Measurements from ENCODE around the gene NMT2. TPM values are rescaled to one million over a fixed set of nuclear protein-coding genes. Genes with fewer than 3 reads are reported as not detected.

The NMT2 gene
- total RNA-seq, 1 experiment from 2014 or later, result 11.8 TPM

DNA sequence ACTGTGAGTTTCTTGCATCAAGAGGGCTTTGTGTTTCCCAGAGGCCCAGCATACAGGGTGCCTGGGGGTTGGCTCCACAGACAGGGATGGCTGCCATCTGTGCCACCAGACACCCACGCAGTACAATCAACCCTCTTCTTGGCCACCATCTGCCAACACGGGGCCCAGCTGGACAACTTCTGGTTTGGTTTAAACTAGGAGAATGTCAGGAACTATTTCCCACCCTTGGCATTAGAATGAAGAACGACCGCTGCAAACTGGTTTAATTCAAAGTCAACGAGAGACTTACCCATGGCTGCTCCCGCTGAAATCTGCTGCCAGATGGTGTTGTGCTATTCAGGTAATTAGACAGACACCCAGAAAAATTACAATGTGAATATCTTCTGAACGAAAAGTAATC, 27.8 kb downstream of the NMT2 start:
- Histone ChIP-seq H3K4ac (ENCODE audit: low read depth, low read length) (no peak overlapping the region), H3K23ac (ENCODE audit: insufficient read length, low read depth, low read length) (no peak overlapping the region), H2BK5ac (ENCODE audit: insufficient read length, low read length) (no peak overlapping the region), H3K79me1 (ENCODE audit: insufficient read depth, low read depth, low read length, poor library complexity, severe bottlenecking) (no peaks in the 10 kb centered on the region), H4K91ac (ENCODE audit: insufficient read length, low read depth, low read length) (no peak overlapping the region), H3K9ac (ENCODE audit: extremely low read depth, insufficient read length, low read length) (no peak overlapping the region), H2AK5ac (ENCODE audit: insufficient read length, low read length) (no peak overlapping the region), H2BK20ac (ENCODE audit: low read depth, low read length, poor library complexity, severe bottlenecking) (no peak overlapping the region), H3K9me3 (ENCODE audit: control insufficient read depth, low read depth, low read length) (no peaks in the 10 kb centered on the region), H3T11ph (ENCODE audit: low read length) (no peak overlapping the region), H3K27ac (ENCODE audit: insufficient read length, low read depth, low read length) (no peak overlapping the region), H2BK12ac (ENCODE audit: insufficient read length, low read depth, low read length) (no peak overlapping the region), H3K4me1 (ENCODE audit: insufficient read depth, low read length) (no peaks in the 10 kb centered on the region), H3K4me2 (ENCODE audit: insufficient read depth, insufficient read length, low read length) (no peak overlapping the region), H2BK120ac (ENCODE audit: low read depth, low read length, poor library complexity, severe bottlenecking) (no peak overlapping the region), H3K27me3 (ENCODE audit: insufficient read depth, low read length) (no peaks in the 10 kb centered on the region), H3K18ac (ENCODE audit: insufficient read length, low read depth, low read length) (no peak overlapping the region), H4K5ac (ENCODE audit: insufficient read length, low read depth, low read length) (no peak overlapping the region), H3K56ac (ENCODE audit: insufficient read length, low read depth, low read length) (no peak overlapping the region), H4K20me1 (ENCODE audit: control insufficient read depth, insufficient read depth, insufficient read length) (no peaks in the 10 kb centered on the region), H3K23me2 (ENCODE audit: insufficient read length, low read depth, low read length, poor library complexity, severe bottlenecking) (no peaks in the 10 kb centered on the region), H4K8ac (replicated peaks; ENCODE audit: insufficient read length, low read depth, low read length) (no peak overlapping the region), H2BK15ac (ENCODE audit: low read depth, low read length) (no peak overlapping the region), H3K14ac (ENCODE audit: insufficient read depth, low read length) (no peak overlapping the region), H3K79me2 (ENCODE audit: insufficient read depth, low read length) (no peaks in the 10 kb centered on the region), H2AFZ (ENCODE audit: low read length) (no peak overlapping the region)
- Mint-ChIP-seq H3K36me3 (ENCODE audit: insufficient read depth in 1 of 3, low read depth in 3 of 3) (peaks cover 0 to 8% (median 6%) of the 10 kb centered on the region in 3 experiments; a peak in 3 of 7 replicates), H3K4me1 (peaks cover 4 to 11% of the 10 kb centered on the region in 2 experiments; a peak in 3 of 4 replicates), H3K27ac (peak overlapping the region in 2 of 3 experiments; percentile 18 to 61; a peak in 1 of 7 replicates), H3K27me3 (ENCODE audit: low read depth) (no peaks in the 10 kb centered on the region; the same call in 1 of the 2 replicates), H3K9me3 (no peaks in the 10 kb centered on the region), H3K4me3 (no peak overlapping the region)
- TF ChIP-seq CTCF (conservative IDR thresholded peaks at IDR 0.05), result no peak
- WGBS (ENCODE audit: extremely low coverage, insufficient read length, low lambda C conversion rate), result no CpG with 5 or more reads among the region's 7 CpGs
- DNase-seq, result no peak
